Transverse colon (tissue), 4 donors: ENCODE data around the gene PHB1. TPM values are rescaled to one million over a fixed set of nuclear protein-coding genes. Genes with fewer than 3 reads are reported as not detected.
"Not testable (repeated sequence)": the region's sequence is repeated elsewhere in the genome, so short reads cannot be mapped to it uniquely, and the experiment has no call there.

Source experiments
- DNase-seq: peaks from one replicate; pipeline ENCODE4 v3.0.0-alpha.2; 2019
- H3K27ac ChIP-seq, 4 donors: fragments of 200-600 bp; sonication (generic); 2 replicates each; pipeline ENCODE4 v1.5.1; 2016 to 2018; ENCODE audit warnings: inconsistent platforms in 4 of 4
- H3K27me3 ChIP-seq: fragments of 200-600 bp; sonication (generic); 2 replicates; pipeline ENCODE4 v1.5.1; 2017; ENCODE audit warnings: inconsistent platforms
- H3K36me3 ChIP-seq, 4 donors: fragments of 200-600 bp; sonication (generic); 2 replicates each; pipeline ENCODE4 v1.5.1; 2017 to 2019; ENCODE audit warnings: inconsistent platforms in 4 of 4
- H3K4me1 ChIP-seq, 4 donors: fragments of 200-600 bp; sonication (generic); 2 replicates each; pipeline ENCODE4 v1.5.1; 2017 to 2020; ENCODE audit warnings: inconsistent platforms in 4 of 4
- H3K4me3 ChIP-seq, 4 donors: fragments of 200-600 bp; sonication (generic); 1 replicate in 1 of 4; 2 replicates in 3 of 4; pipeline versions ENCODE4 v1.5.1 to v1.6.1; 2017 to 2019; ENCODE audit warnings: inconsistent platforms in 4 of 4
- H3K9me3 ChIP-seq, 2 donors: fragments of 200-600 bp; sonication (generic); 2 replicates each; pipeline ENCODE4 v1.5.1; 2017 to 2019; ENCODE audit warnings: inconsistent platforms in 2 of 2
- CTCF ChIP-seq, 5 experiments: fragments of 200-600 bp in 3 of 5; fragments of 450-650 bp in 2 of 5; sonication (generic) in 3 of 5; IDR thresholded peaks; 1 replicate in 2 of 5; 2 replicates in 3 of 5; pipeline ENCODE4 v1.5.1; 2016 to 2017; ENCODE audit warnings: antibody characterized with exemption in 5 of 5, inconsistent platforms in 3 of 5, mild to moderate bottlenecking in 2 of 5, moderate library complexity in 1 of 5
- EP300 ChIP-seq: sonication (generic); formaldehyde crosslinking; IDR thresholded peaks from one replicate; pipeline ENCODE4 v1.6.1; 2017; ENCODE audit warnings: antibody characterized with exemption, low read depth
- POLR2A ChIP-seq: fragments of 450-650 bp; IDR thresholded peaks from one replicate; pipeline ENCODE4 v1.6.1; 2016; ENCODE audit warnings: antibody characterized with exemption, mild to moderate bottlenecking, moderate library complexity
- POLR2AphosphoS5 ChIP-seq, 3 donors: sonication (generic); formaldehyde crosslinking; IDR thresholded peaks; one replicate each; pipeline ENCODE4 v1.6.1; 2016; ENCODE audit warnings: antibody characterized with exemption in 3 of 3
- WGBS, 2 donors: methylation state at CpG; one replicate each; pipeline ENCODE4 v1.1.5; 2018; ENCODE audit warnings: low coverage in 1 of 2; 5-methylcytosine and 5-hydroxymethylcytosine counted together
- in situ Hi-C, 4 donors: fragments of 200-750 bp; cut with MboI; loops; one replicate each; pipeline versions ENCODE4 v1.15.0 to v1.15.1; 2017; ENCODE audit warnings: low sequenced_read_pairs in 3 of 4, low pct_ligation_motif_present in 1 of 4, low pct_unique_long_range_greater_than_20kb in 1 of 4
- intact Hi-C: fragments of 100-400 bp; cut with DNase I; formaldehyde crosslinking; loops from one replicate; pipeline ENCODE4 v1.15.1; 2023; ENCODE audit warnings: low total_unique reads
- total RNA-seq, 4 donors: library from RNA; depleted of rRNA; stranded (reverse); fragments of >200 nt; gene quantifications; one replicate each; pipeline ENCODE4 v1.1.0, GENCODE V29; 2016

PHB1 gene
- total RNA-seq, 4 donors from 2014 or later = 40.8 to 114 (median 74.4) TPM

GRCh38 chr17:49369089-49369488 lies 45.6 kb downstream of the PHB1 start:
- in situ Hi-C loops = no loop called here

GRCh38 chr17:49365667-49366066 lies 49.0 kb downstream of the PHB1 start:
- no peak overlapping the region for H3K27ac ChIP-seq
- H3K9me3 ChIP-seq = no peaks in the 10 kb centered on the region
- 40 to 56% methylated on average over 1 to 2 of the region's 2 CpGs for WGBS, 2 donors
- no peak for TF ChIP-seq POLR2A
- no peak for TF ChIP-seq POLR2AphosphoS5 (IDR thresholded peaks at IDR 0.05)
- no peak for TF ChIP-seq EP300
- TF ChIP-seq CTCF (IDR thresholded peaks at IDR 0.05) = no peak
- no peaks in the 10 kb centered on the region for H3K27me3 ChIP-seq
- no peak for DNase-seq
- peaks cover 0 to 10% (median 1%) of the 10 kb centered on the region in 4 donors for H3K4me1 ChIP-seq
- in situ Hi-C loops (no loop called here), intact Hi-C loops (no loop called here)
- no peak overlapping the region for H3K4me3 ChIP-seq
- H3K36me3 ChIP-seq = no peaks in the 10 kb centered on the region

More at GRCh38 chr17:49369089-49369488, 45.6 kb downstream of the PHB1 start:
- intact Hi-C loops = no loop called here
- Histone ChIP-seq H3K27ac (no peak overlapping the region), H3K27me3 (no peaks in the 10 kb centered on the region), H3K4me1 (no peaks in the 10 kb centered on the region), H3K9me3 (no peaks in the 10 kb centered on the region), H3K4me3 (no peak overlapping the region), H3K36me3 (no peaks in the 10 kb centered on the region)
- TF ChIP-seq POLR2AphosphoS5 (IDR thresholded peaks at IDR 0.05) (no peak), POLR2A (no peak), EP300 (no peak), CTCF (IDR thresholded peaks at IDR 0.05) (no peak)
- DNase-seq = no peak
- 79% methylated on average over 1 of the region's 1 CpG; no CpG with 5 or more reads in 1 of the 2 donors for WGBS, 2 donors

- intact Hi-C loops, H3K27me3 ChIP-seq, H3K9me3 ChIP-seq, in situ Hi-C loops, H3K4me3 ChIP-seq, DNase-seq, H3K27ac ChIP-seq, H3K36me3 ChIP-seq: not testable (repeated sequence)
- WGBS, 2 donors = 97 to 100% methylated on average over 2 to 10 of the region's 10 CpGs
- peaks cover 0 to 15% (median 4%) of the 10 kb centered on the region in 4 donors for H3K4me1 ChIP-seq
Observed at GRCh38 chr17:49365126-49365525, 49.6 kb downstream of the PHB1 start.

GRCh38 chr17:49364119-49364518 lies 50.6 kb downstream of the PHB1 start:
- no peak for DNase-seq
- peaks cover 6 to 25% (median 14%) of the 10 kb centered on the region in 4 donors for H3K4me1 ChIP-seq
- no peaks in the 10 kb centered on the region for H3K27me3 ChIP-seq
- no peaks in the 10 kb centered on the region for H3K36me3 ChIP-seq
- H3K4me3 ChIP-seq = no peak overlapping the region
- in situ Hi-C loops = no loop called here
- no peak overlapping the region for H3K27ac ChIP-seq
- WGBS, 2 donors = 76 to 90% methylated on average over 2 of the region's 2 CpGs
- no peak for TF ChIP-seq POLR2AphosphoS5 (IDR thresholded peaks at IDR 0.05)
- no peak for TF ChIP-seq EP300
- no peak for TF ChIP-seq CTCF (IDR thresholded peaks at IDR 0.05)
- TF ChIP-seq POLR2A = no peak
- H3K9me3 ChIP-seq = no peaks in the 10 kb centered on the region
- intact Hi-C loops = no loop called here

GRCh38 chr17:49363251-49363650 lies 51.4 kb downstream of the PHB1 start:
- no peak for TF ChIP-seq CTCF (IDR thresholded peaks at IDR 0.05)
- no peaks in the 10 kb centered on the region for H3K36me3 ChIP-seq
- DNase-seq = no peak
- WGBS, 2 donors = 94 to 100% methylated on average over 4 of the region's 4 CpGs
- H3K4me3 ChIP-seq = no peak overlapping the region
- intact Hi-C loops = no loop called here
- peaks cover 15 to 34% (median 17%) of the 10 kb centered on the region in 4 donors for H3K4me1 ChIP-seq
- in situ Hi-C loops = no loop called here
- no peaks in the 10 kb centered on the region for H3K27me3 ChIP-seq
- H3K27ac ChIP-seq = no peak overlapping the region
- H3K9me3 ChIP-seq = no peaks in the 10 kb centered on the region
